Gastrocnemius medialis (tissue), 4 donors: ENCODE measurements around the gene OPCML. TPM values are rescaled to one million over a fixed set of nuclear protein-coding genes. Genes with fewer than 3 reads are reported as not detected.

ENCODE experiments used
- ATAC-seq, 2 donors: fragments of 150-250 bp; one replicate each; pipeline ENCODE4 v1.9.1; 2016
- DNase-seq, 2 donors: peaks; one replicate each; pipeline ENCODE4 v3.0.0-alpha.2; 2019
- H3K27ac ChIP-seq, 4 donors: fragments of 200-600 bp; sonication (generic); 1 replicate in 1 of 4; 2 replicates in 3 of 4; pipeline ENCODE4 v1.5.1; 2016 to 2018; ENCODE audit warnings: mild to moderate bottlenecking in 2 of 4, moderate library complexity in 1 of 4
- H3K27me3 ChIP-seq, 3 donors: fragments of 200-600 bp; sonication (generic) in 2 of 3; 1 replicate in 1 of 3; 2 replicates in 2 of 3; pipeline versions ENCODE4 v1.5.1 to v1.6.0; 2016 to 2019; ENCODE audit warnings: mild to moderate bottlenecking in 1 of 3, moderate library complexity in 1 of 3
- H3K36me3 ChIP-seq, 2 donors: fragments of 200-600 bp; sonication (generic) in 1 of 2; one replicate each; pipeline ENCODE4 v1.5.1; 2017 to 2018
- H3K4me1 ChIP-seq, 2 donors: fragments of 200-600 bp; sonication (generic) in 1 of 2; one replicate each; pipeline ENCODE4 v1.5.1; 2016 to 2017; ENCODE audit warnings: mild to moderate bottlenecking in 2 of 2
- H3K4me3 ChIP-seq, 4 donors: fragments of 200-600 bp; sonication (generic) in 3 of 4; 1 replicate in 1 of 4; 2 replicates in 3 of 4; pipeline ENCODE4 v1.5.1; 2016 to 2019; ENCODE audit warnings: mild to moderate bottlenecking in 2 of 4
- H3K9me3 ChIP-seq, 3 donors: fragments of 200-600 bp; sonication (generic) in 2 of 3; 1 replicate in 1 of 3; 2 replicates in 2 of 3; pipeline ENCODE4 v1.5.1; 2016 to 2019
- CTCF ChIP-seq, 5 experiments: fragments of 450-650 bp in 3 of 5; fragments of 200-600 bp in 2 of 5; sonication (generic) in 2 of 5; IDR thresholded peaks in 4 of 5; conservative IDR thresholded peaks in 1 of 5; 1 replicate in 4 of 5; 2 replicates in 1 of 5; pipeline ENCODE4 v1.5.1; 2016 to 2019; ENCODE audit warnings: antibody characterized with exemption in 5 of 5, mild to moderate bottlenecking in 3 of 5, moderate library complexity in 3 of 5
- POLR2A ChIP-seq, 2 donors: fragments of 450-650 bp; IDR thresholded peaks; one replicate each; pipeline ENCODE4 v1.6.1; 2017; ENCODE audit warnings: antibody characterized with exemption in 2 of 2, mild to moderate bottlenecking in 2 of 2, moderate library complexity in 2 of 2
- in situ Hi-C, 4 donors: fragments of 200-750 bp; cut with MboI; loops; one replicate each; pipeline versions ENCODE4 v1.15.0 to v1.8.0; 2017; ENCODE audit warnings: low sequenced_read_pairs in 4 of 4
- intact Hi-C: fragments of 100-400 bp; cut with DNase I; formaldehyde crosslinking; loops from one replicate; pipeline ENCODE4 v1.15.1; 2023; ENCODE audit warnings: low total_unique reads
- total RNA-seq, 4 donors: library from RNA; depleted of rRNA; stranded (reverse); fragments of >200 nt; gene quantifications; one replicate each; pipeline versions ENCODE4 v1.1.0 to v1.2.3, GENCODE V29; 2016

OPCML gene
- total RNA-seq, 4 donors from 2014 or later, result not detected

- Histone ChIP-seq H3K36me3 (no peaks in the 10 kb centered on the region), H3K27ac (no peak overlapping the region), H3K27me3 (no peaks in the 10 kb centered on the region), H3K9me3 (no peaks in the 10 kb centered on the region), H3K4me3 (no peak overlapping the region), H3K4me1 (no peaks in the 10 kb centered on the region)
- TF ChIP-seq POLR2A (IDR thresholded peaks at IDR 0.05) (no peak), CTCF (IDR thresholded peaks at IDR 0.05 in 4 of 5, conservative IDR thresholded peaks at IDR 0.05 in 1 of 5) (no peak)
- ATAC-seq (no peak), DNase-seq (no peak)
- intact Hi-C loops (no loop called here), in situ Hi-C loops (no loop called here)
Measured at GRCh38 chr11:133366147-133366546, 166.2 kb downstream of the OPCML start.

- Histone ChIP-seq H3K27ac (no peak overlapping the region), H3K36me3 (no peaks in the 10 kb centered on the region), H3K4me3 (no peak overlapping the region), H3K9me3 (no peaks in the 10 kb centered on the region), H3K27me3 (no peaks in the 10 kb centered on the region), H3K4me1 (no peaks in the 10 kb centered on the region)
- ATAC-seq (no peak), DNase-seq (no peak)
- in situ Hi-C loops, result no loop called here
- TF ChIP-seq CTCF (IDR thresholded peaks at IDR 0.05 in 4 of 5, conservative IDR thresholded peaks at IDR 0.05 in 1 of 5) (no peak), POLR2A (IDR thresholded peaks at IDR 0.05) (no peak)
- intact Hi-C loops, result no loop called here
Measured at GRCh38 chr11:133362916-133363315, 169.4 kb downstream of the OPCML start.

GRCh38 chr11:133362156-133362555 is 170.1 kb downstream of the OPCML start:
- Histone ChIP-seq H3K27me3 (no peaks in the 10 kb centered on the region), H3K27ac (no peak overlapping the region), H3K4me3 (no peak overlapping the region), H3K36me3 (no peaks in the 10 kb centered on the region), H3K4me1 (no peaks in the 10 kb centered on the region), H3K9me3 (no peaks in the 10 kb centered on the region)
- TF ChIP-seq POLR2A (IDR thresholded peaks at IDR 0.05) (no peak), CTCF (IDR thresholded peaks at IDR 0.05 in 4 of 5, conservative IDR thresholded peaks at IDR 0.05 in 1 of 5) (no peak)
- intact Hi-C loops (no loop called here), in situ Hi-C loops (no loop called here)
- ATAC-seq, result no peak
- no peak for DNase-seq

GRCh38 chr11:133361689-133361994 is 170.7 kb downstream of the OPCML start:
- no peak for DNase-seq
- no peaks in the 10 kb centered on the region for H3K36me3 ChIP-seq
- no peaks in the 10 kb centered on the region for H3K4me1 ChIP-seq
- no peaks in the 10 kb centered on the region for H3K27me3 ChIP-seq
- in situ Hi-C loops (no loop called here), intact Hi-C loops (no loop called here)
- no peak for TF ChIP-seq CTCF (IDR thresholded peaks at IDR 0.05 in 4 of 5, conservative IDR thresholded peaks at IDR 0.05 in 1 of 5)
- no peak for TF ChIP-seq POLR2A (IDR thresholded peaks at IDR 0.05)
- H3K4me3 ChIP-seq, result no peak overlapping the region
- no peaks in the 10 kb centered on the region for H3K9me3 ChIP-seq
- no peak overlapping the region for H3K27ac ChIP-seq
- ATAC-seq, result no peak

GRCh38 chr11:133360860-133361688 is 171.2 kb downstream of the OPCML start:
- ATAC-seq (no peak), DNase-seq (no peak)
- no peak for TF ChIP-seq CTCF (IDR thresholded peaks at IDR 0.05 in 4 of 5, conservative IDR thresholded peaks at IDR 0.05 in 1 of 5)
- no peak for TF ChIP-seq POLR2A (IDR thresholded peaks at IDR 0.05)
- no peaks in the 10 kb centered on the region for H3K27me3 ChIP-seq
- H3K36me3 ChIP-seq, result no peaks in the 10 kb centered on the region
- H3K4me1 ChIP-seq, result no peaks in the 10 kb centered on the region
- intact Hi-C loops, result no loop called here
- H3K27ac ChIP-seq, result no peak overlapping the region
- no peak overlapping the region for H3K4me3 ChIP-seq
- no peaks in the 10 kb centered on the region for H3K9me3 ChIP-seq
- in situ Hi-C loops, result no loop called here
